ENCODE measurements around the gene DGCR2.

DNA sequence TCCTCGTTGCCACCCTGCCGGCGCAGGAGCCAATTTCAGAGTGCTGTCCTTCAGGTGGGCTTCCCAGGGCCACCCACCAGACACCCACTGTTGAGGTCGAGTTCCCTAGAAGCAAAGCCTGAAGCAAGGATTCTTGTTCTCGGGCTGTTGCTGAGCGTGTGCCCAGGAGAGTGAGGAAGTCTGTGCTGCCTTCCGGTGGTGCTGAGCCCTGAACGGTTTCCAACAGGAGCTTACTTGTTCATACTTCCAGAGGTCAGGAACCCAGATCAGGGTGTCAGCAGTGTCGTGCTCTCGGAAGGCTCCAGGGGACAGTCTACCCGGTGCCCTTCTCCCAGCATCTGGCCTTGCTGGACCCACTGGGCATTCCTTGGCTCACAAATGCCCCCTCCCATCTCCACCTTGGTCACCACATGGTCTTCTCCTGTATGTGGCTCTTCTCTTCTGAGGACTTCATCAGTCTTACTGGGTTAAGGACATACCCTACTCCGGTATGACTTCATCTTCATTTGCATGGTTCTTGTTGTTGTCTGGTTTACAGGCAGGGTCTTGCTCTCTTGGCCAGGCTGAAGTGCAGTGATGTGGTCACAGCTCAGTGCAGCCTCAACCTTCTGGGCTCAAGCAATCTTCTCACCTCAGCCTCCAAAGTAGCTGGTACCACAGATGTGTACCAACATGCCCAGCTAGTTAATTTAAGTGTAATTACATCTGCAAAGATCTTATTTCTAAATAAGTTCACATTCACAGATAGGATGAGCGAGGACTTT is 45.1 kb upstream of the DGCR2 start:
- no peak for TF ChIP-seq EZH2 (IDR thresholded peaks at IDR 0.05; ENCODE audit: borderline replicate concordance, low read depth, low read length, severe bottlenecking)
- TF ChIP-seq, protein P1, sequence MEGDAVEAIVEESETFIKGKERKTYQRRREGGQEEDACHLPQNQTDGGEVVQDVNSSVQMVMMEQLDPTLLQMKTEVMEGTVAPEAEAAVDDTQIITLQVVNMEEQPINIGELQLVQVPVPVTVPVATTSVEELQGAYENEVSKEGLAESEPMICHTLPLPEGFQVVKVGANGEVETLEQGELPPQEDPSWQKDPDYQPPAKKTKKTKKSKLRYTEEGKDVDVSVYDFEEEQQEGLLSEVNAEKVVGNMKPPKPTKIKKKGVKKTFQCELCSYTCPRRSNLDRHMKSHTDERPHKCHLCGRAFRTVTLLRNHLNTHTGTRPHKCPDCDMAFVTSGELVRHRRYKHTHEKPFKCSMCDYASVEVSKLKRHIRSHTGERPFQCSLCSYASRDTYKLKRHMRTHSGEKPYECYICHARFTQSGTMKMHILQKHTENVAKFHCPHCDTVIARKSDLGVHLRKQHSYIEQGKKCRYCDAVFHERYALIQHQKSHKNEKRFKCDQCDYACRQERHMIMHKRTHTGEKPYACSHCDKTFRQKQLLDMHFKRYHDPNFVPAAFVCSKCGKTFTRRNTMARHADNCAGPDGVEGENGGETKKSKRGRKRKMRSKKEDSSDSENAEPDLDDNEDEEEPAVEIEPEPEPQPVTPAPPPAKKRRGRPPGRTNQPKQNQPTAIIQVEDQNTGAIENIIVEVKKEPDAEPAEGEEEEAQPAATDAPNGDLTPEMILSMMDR (IDR thresholded peaks at IDR 0.05; ENCODE audit: borderline replicate concordance, extremely low read depth, low read length, poor library complexity, severe bottlenecking) = no peak

All from DND-41 (cell line).